GM12878 (cell line): ENCODE results near the gene DNAJC22. TPM values are rescaled to one million over a fixed set of nuclear protein-coding genes. Genes with fewer than 3 reads are reported as not detected.

ENCODE experiments used
- ASH2L ChIP-seq: fragments of 300-600, 200-600 bp; sonication (generic); IDR thresholded peaks from 2 replicates; pipeline ENCODE4 v1.6.1; 2017; ENCODE audit warnings: low read depth, mild to moderate bottlenecking, borderline replicate concordance
- ATF3 ChIP-seq: IDR thresholded peaks from 2 replicates; pipeline ENCODE4 v1.6.1; 2011; ENCODE audit warnings: low read depth, mild to moderate bottlenecking, low read length, moderate library complexity, borderline replicate concordance; ENCODE audit errors: extremely low read depth
- ATF7 ChIP-seq: fragments of 450-650 bp; IDR thresholded peaks from 2 replicates; pipeline ENCODE4 v1.6.1; 2016; ENCODE audit warnings: low read depth, mild to moderate bottlenecking
- EED ChIP-seq: sonication (generic); IDR thresholded peaks from 2 replicates; pipeline ENCODE4 v1.6.1; 2016; ENCODE audit warnings: antibody characterized with exemption, low read depth
- ELK1 ChIP-seq: IDR thresholded peaks from 2 replicates; pipeline ENCODE4 v1.6.1; 2012; ENCODE audit warnings: low read depth, low read length, improper control_type of control experiment
- EZH2 ChIP-seq: IDR thresholded peaks from 2 replicates; pipeline ENCODE4 v1.6.1; 2012; ENCODE audit warnings: low read depth, mild to moderate bottlenecking, control low read depth, inconsistent platforms, low read length, borderline replicate concordance; ENCODE audit not compliant: control insufficient read depth
- IKZF1 ChIP-seq: fragments of 450-650 bp; conservative IDR thresholded peaks from 2 replicates; pipeline ENCODE4 v1.6.1; 2017; ENCODE audit warnings: antibody characterized with exemption, mild to moderate bottlenecking
- MAX ChIP-seq: IDR thresholded peaks from 2 replicates; pipeline ENCODE4 v1.6.1; 2012; ENCODE audit warnings: low read depth, low read length, improper control_type of control experiment
- MTA2 ChIP-seq: fragments of 450-650 bp; IDR thresholded peaks from 2 replicates; pipeline ENCODE4 v1.6.1; 2016; ENCODE audit warnings: low read depth, mild to moderate bottlenecking, moderate library complexity
- NFYA ChIP-seq: IDR thresholded peaks from 2 replicates; pipeline ENCODE4 v1.6.1; 2011; ENCODE audit warnings: low read depth, mild to moderate bottlenecking, low read length, improper control_type of control experiment, borderline replicate concordance
- NFYB ChIP-seq: IDR thresholded peaks from 2 replicates; pipeline ENCODE4 v1.6.1; 2011; ENCODE audit warnings: low read depth, mild to moderate bottlenecking, low read length, improper control_type of control experiment, moderate library complexity; ENCODE audit not compliant: insufficient read depth
- NR2F1 ChIP-seq: fragments of 450-650 bp; conservative IDR thresholded peaks from 2 replicates; pipeline ENCODE4 v1.6.1; 2017; ENCODE audit warnings: mild to moderate bottlenecking
- PBX3 ChIP-seq: IDR thresholded peaks from 2 replicates; pipeline ENCODE4 v1.6.1; 2011; ENCODE audit warnings: mild to moderate bottlenecking, low read depth, low read length, moderate library complexity; ENCODE audit not compliant: insufficient replicate concordance
- PKNOX1 ChIP-seq: fragments of 450-650 bp; IDR thresholded peaks from 2 replicates; pipeline ENCODE4 v1.6.1; 2016; ENCODE audit warnings: mild to moderate bottlenecking
- PML ChIP-seq: IDR thresholded peaks from 2 replicates; pipeline ENCODE4 v1.6.1; 2012; ENCODE audit warnings: low read length, inconsistent platforms
- POLR2AphosphoS2 ChIP-seq: IDR thresholded peaks from 2 replicates; pipeline ENCODE4 v1.6.1; 2011; ENCODE audit warnings: low read depth, mild to moderate bottlenecking, low read length, improper control_type of control experiment, moderate library complexity
- RAD21 ChIP-seq: IDR thresholded peaks from 2 replicates; pipeline ENCODE4 v1.6.1; 2011; ENCODE audit warnings: mild to moderate bottlenecking, low read depth, low read length, moderate library complexity; ENCODE audit not compliant: insufficient read depth
- RELB ChIP-seq: fragments of 450-650 bp; IDR thresholded peaks from 2 replicates; pipeline ENCODE4 v1.6.1; 2017; ENCODE audit warnings: low read depth, mild to moderate bottlenecking, moderate library complexity
- SKIL ChIP-seq: fragments of 450-650 bp; IDR thresholded peaks from 2 replicates; pipeline ENCODE4 v1.6.1; 2017; ENCODE audit warnings: mild to moderate bottlenecking, low read depth, inconsistent platforms; ENCODE audit not compliant: poor library complexity, severe bottlenecking
- SPI1 ChIP-seq: IDR thresholded peaks from 2 replicates; pipeline ENCODE4 v1.6.1; 2011; ENCODE audit warnings: low read depth, mild to moderate bottlenecking, low read length, moderate library complexity, borderline replicate concordance; ENCODE audit not compliant: insufficient read depth
- TARDBP ChIP-seq: IDR thresholded peaks from 2 replicates; pipeline ENCODE4 v1.6.1; 2016; ENCODE audit warnings: borderline replicate concordance
- WRNIP1 ChIP-seq: IDR thresholded peaks from 2 replicates; pipeline ENCODE4 v1.6.1; 2011; ENCODE audit warnings: low read depth, low read length, improper control_type of control experiment, borderline replicate concordance
- polyA plus RNA-seq, 11 experiments: library from polyadenylated mRNA; depleted of rRNA in 4 of 11; unstranded in 6 of 11; stranded (reverse) in 5 of 11; fragments of >200 nt; fragmentation: Nextera tagmentation in 4 of 11; fragmentation: Illumina TruSeq in 1 of 11; extraction: Ambion mirVana in 4 of 11; extraction: Trizol in 1 of 11; gene quantifications; 1 replicate in 1 of 11; 2 replicates in 10 of 11; pipeline versions ENCODE4 v1.2.1 to v1.2.3, GENCODE V29; 2011 to 2016; ENCODE audit warnings: inconsistent platforms in 2 of 11, missing spikeins in 2 of 11, low read depth in 1 of 11
- total RNA-seq, 4 experiments: library from RNA; depleted of rRNA in 3 of 4; stranded (reverse); fragments of >200 nt in 3 of 4; fragmentation: Illumina TruSeq in 1 of 4; extraction: Trizol in 1 of 4; gene quantifications; 2 replicates each; pipeline versions ENCODE4 v1.2.1 to v1.2.3, GENCODE V29; 2013 to 2021

The DNAJC22 gene
- total and polyA plus RNA-seq, 10 of the 15 experiments (the other 5 are each of a cell fraction or from before 2014, with no cell fraction given), result 0.06 to 0.61 (median 0.13) TPM; not detected in 3

GRCh38 chr12:49366096-49366651 is 19.5 kb downstream of the DNAJC22 start (continued):
- TF ChIP-seq ASH2L (no peak), SPI1 (no peak), TARDBP (no peak), EZH2 (no peak), NFYA (no peak), NFYB (no peak), RELB (0 out of 2 replicates have a peak, but pooled peaks have one; percentile 50), RAD21 (no peak), EED (0 out of 2 replicates have a peak, but pooled peaks have one; percentile 42), WRNIP1 (no peak), ATF7 (no peak), IKZF1 (peak; percentile 32; the same call in 1 of the 2 replicates), PBX3 (peak; percentile 1), ATF3 (no peak), NR2F1 (peak; percentile 71), POLR2AphosphoS2 (no peak), PKNOX1 (no peak), ELK1 (no peak), MAX (no peak), SKIL (no peak), MTA2 (0 out of 2 replicates have a peak, but pooled peaks have one; percentile 13), PML (no peak)
